Smooth muscle cell (in vitro differentiated cells): ENCODE results near the gene MRPS23. TPM values are rescaled to one million over a fixed set of nuclear protein-coding genes. Genes with fewer than 3 reads are reported as not detected.

Experiments used
- DNase-seq: peaks from one replicate; lab custom pipeline; 2025; ENCODE audit not compliant: unreplicated experiment; lab: John Stamatoyannopoulos, UW
- H2AFZ ChIP-seq: fragments of 200-600 bp; sonication (generic); 2 replicates; pipeline ENCODE4 v1.6.0; 2016; ENCODE audit warnings: antibody characterized with exemption, low read depth, mild to moderate bottlenecking
- H3F3A ChIP-seq: fragments of 200-600 bp; sonication (generic); 2 replicates; pipeline ENCODE4 v1.6.0; 2017; ENCODE audit warnings: antibody characterized with exemption, low read depth
- H3K27ac ChIP-seq: fragments of 200-600 bp; sonication (generic); 2 replicates; pipeline ENCODE4 v1.5.1; 2016; ENCODE audit warnings: low read depth, mild to moderate bottlenecking
- H3K27me3 ChIP-seq: fragments of 200-600 bp; sonication (generic); 2 replicates; pipeline ENCODE4 v1.6.1; 2016; ENCODE audit warnings: low read depth, mild to moderate bottlenecking
- H3K36me3 ChIP-seq: fragments of 200-600 bp; sonication (generic); 2 replicates; pipeline ENCODE4 v1.5.1; 2016; ENCODE audit warnings: low read depth
- H3K4me1 ChIP-seq: fragments of 200-600 bp; sonication (generic); 2 replicates; pipeline ENCODE4 v1.5.1; 2016; ENCODE audit warnings: low read depth
- H3K4me2 ChIP-seq: fragments of 200-600 bp; sonication (generic); 2 replicates; pipeline ENCODE4 v1.6.0; 2016; ENCODE audit warnings: mild to moderate bottlenecking
- H3K4me3 ChIP-seq: fragments of 200-600 bp; sonication (generic); 2 replicates; pipeline ENCODE4 v1.5.1; 2016; ENCODE audit warnings: mild to moderate bottlenecking
- H3K79me2 ChIP-seq: fragments of 200-600 bp; sonication (generic); 2 replicates; pipeline ENCODE4 v1.6.0; 2016; ENCODE audit warnings: low read depth, mild to moderate bottlenecking
- H3K9ac ChIP-seq: fragments of 200-600 bp; sonication (generic); 2 replicates; pipeline ENCODE4 v1.6.0; 2016; ENCODE audit warnings: low read depth
- H3K9me3 ChIP-seq: fragments of 200-600 bp; sonication (generic); replicated peaks from 2 replicates; pipeline ENCODE4 v1.5.1; 2016; ENCODE audit warnings: low read depth
- H4K20me1 ChIP-seq: fragments of 200-600 bp; sonication (generic); 2 replicates; pipeline ENCODE4 v1.6.0; 2016; ENCODE audit warnings: low read depth
- WGBS: methylation state at CpG from one replicate; pipeline ENCODE4 v1.1.7; 2016; ENCODE audit warnings: low lambda C conversion rate; 5-methylcytosine and 5-hydroxymethylcytosine counted together
- polyA plus RNA-seq: library from polyadenylated mRNA; unstranded; fragments of >200 nt; fragmentation: Nextera tagmentation; extraction: Ambion mirVana; gene quantifications from 2 replicates; pipeline ENCODE4 v1.2.1, GENCODE V29; 2016
- total RNA-seq: library from RNA; depleted of rRNA; stranded (reverse); fragments of >200 nt; gene quantifications from 2 replicates; pipeline ENCODE4 v1.2.3, GENCODE V29; 2014
- TF ChIP-seq, protein P1 (sequence below): fragments of 200-600 bp; sonication (generic); IDR thresholded peaks from 2 replicates; pipeline ENCODE4 v1.5.1; 2017; ENCODE audit warnings: borderline replicate concordance, mild to moderate bottlenecking, antibody characterized with exemption; ENCODE audit not compliant: insufficient read depth, poor library complexity, severe bottlenecking

Gene MRPS23
- total RNA-seq = 32.3 and 33.1 TPM in 2 replicates
- polyA plus RNA-seq = 48.4 and 51.1 TPM in 2 replicates

- peak within 1 kb of the TSS; percentile 70 for H3K27ac ChIP-seq
- peak; percentile 68 for DNase-seq
- H3K4me3 ChIP-seq = peak within 1 kb of the TSS; percentile 72
- peaks cover 5% of the 10 kb centered on the region for H4K20me1 ChIP-seq
- peaks cover 12% of the 10 kb centered on the region for H3K79me2 ChIP-seq
- TF ChIP-seq, protein P1, sequence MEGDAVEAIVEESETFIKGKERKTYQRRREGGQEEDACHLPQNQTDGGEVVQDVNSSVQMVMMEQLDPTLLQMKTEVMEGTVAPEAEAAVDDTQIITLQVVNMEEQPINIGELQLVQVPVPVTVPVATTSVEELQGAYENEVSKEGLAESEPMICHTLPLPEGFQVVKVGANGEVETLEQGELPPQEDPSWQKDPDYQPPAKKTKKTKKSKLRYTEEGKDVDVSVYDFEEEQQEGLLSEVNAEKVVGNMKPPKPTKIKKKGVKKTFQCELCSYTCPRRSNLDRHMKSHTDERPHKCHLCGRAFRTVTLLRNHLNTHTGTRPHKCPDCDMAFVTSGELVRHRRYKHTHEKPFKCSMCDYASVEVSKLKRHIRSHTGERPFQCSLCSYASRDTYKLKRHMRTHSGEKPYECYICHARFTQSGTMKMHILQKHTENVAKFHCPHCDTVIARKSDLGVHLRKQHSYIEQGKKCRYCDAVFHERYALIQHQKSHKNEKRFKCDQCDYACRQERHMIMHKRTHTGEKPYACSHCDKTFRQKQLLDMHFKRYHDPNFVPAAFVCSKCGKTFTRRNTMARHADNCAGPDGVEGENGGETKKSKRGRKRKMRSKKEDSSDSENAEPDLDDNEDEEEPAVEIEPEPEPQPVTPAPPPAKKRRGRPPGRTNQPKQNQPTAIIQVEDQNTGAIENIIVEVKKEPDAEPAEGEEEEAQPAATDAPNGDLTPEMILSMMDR = no peak
- H3K4me2 ChIP-seq = peak within 1 kb of the TSS; percentile 98
- no peaks in the 10 kb centered on the region for H3K9me3 ChIP-seq
- H2AFZ ChIP-seq = peak within 1 kb of the TSS; percentile 83
- peaks cover 18% of the 10 kb centered on the region for H3K4me1 ChIP-seq
- peaks cover 5% of the 10 kb centered on the region for H3F3A ChIP-seq
- H3K9ac ChIP-seq = peak within 1 kb of the TSS; percentile 67
- H3K36me3 ChIP-seq = no peaks in the 10 kb centered on the region
- WGBS = 1% methylated on average over 57 of the region's 57 CpGs
- H3K27me3 ChIP-seq = no peaks in the 10 kb centered on the region
Observed at GRCh38 chr17:57849874-57850754, at the start of gene MRPS23. Gene MRPS23 (minus strand): TSS chr17:57850044. CDS start chr17:57850010, 34 bp downstream.

- H3K27ac ChIP-seq = peak overlapping the region; percentile 81
- no peak overlapping the region for H3K4me3 ChIP-seq
- peaks cover 43% of the 10 kb centered on the region for H3K4me1 ChIP-seq
- H3K4me2 ChIP-seq = peak overlapping the region; percentile 39
- no peaks in the 10 kb centered on the region for H3K36me3 ChIP-seq
- peaks cover 4% of the 10 kb centered on the region for H4K20me1 ChIP-seq
- no peaks in the 10 kb centered on the region for H3F3A ChIP-seq
- DNase-seq = no peak
- H3K9me3 ChIP-seq = no peaks in the 10 kb centered on the region
- H3K79me2 ChIP-seq = peaks cover 6% of the 10 kb centered on the region
- H3K27me3 ChIP-seq = no peaks in the 10 kb centered on the region
- no peak overlapping the region for H2AFZ ChIP-seq
- TF ChIP-seq, protein P1 = no peak
- 64% methylated on average over 8 of the region's 8 CpGs for WGBS
- H3K9ac ChIP-seq = no peak overlapping the region
Observed at GRCh38 chr17:57899391-57899790, 49.5 kb upstream of the MRPS23 start.

DNA sequence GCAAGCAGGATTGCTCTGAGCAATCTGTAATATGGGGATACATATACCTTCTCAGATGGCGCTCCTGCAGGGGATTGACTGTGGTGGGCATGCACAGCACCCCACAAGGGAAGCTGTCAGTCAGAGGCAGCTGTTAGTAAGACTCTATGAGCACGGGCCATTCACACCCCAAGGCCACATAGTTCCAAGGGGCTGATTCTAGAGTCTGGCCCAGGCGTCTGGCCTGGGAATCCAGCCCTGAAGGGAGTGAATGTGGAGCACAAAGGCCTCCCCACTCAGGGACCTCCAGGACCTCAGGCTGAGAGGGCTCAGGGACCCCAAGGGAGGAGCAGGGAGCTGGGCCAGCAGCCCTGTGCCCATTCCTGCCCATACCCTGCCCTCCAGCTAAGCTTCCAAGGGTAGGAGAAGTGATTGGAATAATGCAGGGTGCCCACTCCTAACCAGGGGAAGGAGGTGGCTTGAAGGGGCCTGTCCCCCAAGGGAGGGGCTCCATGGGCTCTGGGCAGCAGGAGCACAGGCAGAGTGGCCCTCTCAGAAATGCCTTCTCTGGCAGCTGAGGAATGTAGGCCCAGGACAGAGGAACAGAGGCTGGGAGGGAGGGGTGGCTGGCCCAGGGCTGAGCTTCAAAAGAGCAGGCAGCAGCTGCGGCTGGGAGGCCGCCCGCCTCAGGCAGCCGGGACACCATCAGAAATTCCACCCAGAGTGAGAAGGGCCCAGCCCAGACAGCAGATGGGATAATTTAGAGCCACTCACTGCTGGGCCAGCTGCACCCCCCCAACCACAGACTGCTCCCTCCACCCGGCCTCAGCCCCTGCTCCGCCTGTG lies 48.9 kb upstream of the MRPS23 start:
- H2AFZ ChIP-seq = no peak overlapping the region
- H3K27me3 ChIP-seq = no peaks in the 10 kb centered on the region
- no peak for DNase-seq
- peak overlapping the region; percentile 81 for H3K27ac ChIP-seq
- no peaks in the 10 kb centered on the region for H3K9me3 ChIP-seq
- WGBS = 20% methylated on average over 8 of the region's 9 CpGs
- no peaks in the 10 kb centered on the region for H3K36me3 ChIP-seq
- peaks cover 36% of the 10 kb centered on the region for H3K4me1 ChIP-seq
- peaks cover 5% of the 10 kb centered on the region for H3K79me2 ChIP-seq
- no peak overlapping the region for H3K4me3 ChIP-seq
- peak overlapping the region; percentile 39 for H3K9ac ChIP-seq
- TF ChIP-seq, protein P1 = no peak
- peak overlapping the region; percentile 63 for H3K4me2 ChIP-seq
- peaks cover 4% of the 10 kb centered on the region for H4K20me1 ChIP-seq
- no peaks in the 10 kb centered on the region for H3F3A ChIP-seq
